HG03432 (cell line): ENCODE data around the gene FTSJ3.
"Not testable (repeated sequence)": the region's sequence is repeated elsewhere in the genome, so short reads cannot be mapped to it uniquely, and the experiment has no call there.

Experiments
- ATAC-seq: cut with Tn5 transposase; IDR thresholded peaks from one replicate; pipeline ENCODE4 v1.9.1; 2021; ENCODE audit warnings: mild to moderate bottlenecking, moderate library complexity; ENCODE audit not compliant: unreplicated experiment

The FTSJ3 gene

GRCh38 chr17:63843910-63844677, 16.6 kb upstream of the FTSJ3 start:
- no peak for ATAC-seq

- not testable (repeated sequence) for ATAC-seq
Measured at GRCh38 chr17:63843387-63843888, 16.0 kb upstream of the FTSJ3 start.

DNA sequence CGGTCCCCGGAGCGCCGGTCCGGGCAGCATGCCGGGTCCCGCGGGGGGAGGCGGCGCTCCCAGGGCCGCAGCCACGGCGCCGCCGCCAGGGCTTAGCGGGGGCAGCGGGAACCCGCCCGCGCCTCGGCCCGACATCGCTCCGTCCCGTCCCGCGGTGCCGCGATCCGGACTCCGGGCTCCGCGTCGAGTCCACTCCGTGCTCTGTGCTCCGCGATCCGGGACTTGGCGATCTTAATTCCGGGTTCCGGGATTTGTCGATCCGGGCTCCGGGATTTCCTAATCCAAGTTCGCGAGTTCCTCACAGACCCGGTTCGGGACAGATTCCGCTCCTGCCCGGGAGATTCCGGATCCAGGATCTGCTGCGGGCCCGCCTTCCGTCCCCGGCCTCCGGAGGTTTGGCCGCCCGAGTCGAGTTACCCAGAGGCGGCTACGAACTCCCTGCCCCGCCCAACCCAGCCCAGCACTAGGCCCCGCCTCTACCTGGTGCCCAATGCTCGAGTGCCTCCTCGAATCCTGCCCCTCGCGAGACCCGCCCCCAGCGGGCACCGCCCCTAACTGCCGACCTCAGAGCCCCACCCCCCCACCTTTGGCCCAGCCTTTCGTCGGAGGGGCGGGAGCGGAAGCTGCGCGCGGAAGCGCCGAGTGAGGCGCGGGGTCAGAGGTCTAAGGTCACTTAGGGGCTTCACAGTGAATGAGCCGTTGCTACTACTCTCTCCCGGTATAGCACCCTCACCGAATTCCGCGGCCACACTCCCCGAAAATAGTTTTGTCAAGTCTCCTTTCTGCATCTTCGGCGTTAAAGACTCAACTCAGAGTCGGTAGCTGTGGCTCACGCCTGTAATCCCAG, 15.3 kb upstream of the FTSJ3 start, which contains the start of gene SMARCD2:
Gene SMARCD2 (minus strand): TSS at position 146 of the 847 bp plus-strand sequence. CDS start 11 bp downstream, at position 135.
- ATAC-seq: peak; percentile 82

GRCh38 chr17:63842173-63842539, 14.7 kb upstream of the FTSJ3 start:
- peak; percentile 32 for ATAC-seq

GRCh38 chr17:63841350-63842172, 14.1 kb upstream of the FTSJ3 start:
- no peak for ATAC-seq

DNA sequence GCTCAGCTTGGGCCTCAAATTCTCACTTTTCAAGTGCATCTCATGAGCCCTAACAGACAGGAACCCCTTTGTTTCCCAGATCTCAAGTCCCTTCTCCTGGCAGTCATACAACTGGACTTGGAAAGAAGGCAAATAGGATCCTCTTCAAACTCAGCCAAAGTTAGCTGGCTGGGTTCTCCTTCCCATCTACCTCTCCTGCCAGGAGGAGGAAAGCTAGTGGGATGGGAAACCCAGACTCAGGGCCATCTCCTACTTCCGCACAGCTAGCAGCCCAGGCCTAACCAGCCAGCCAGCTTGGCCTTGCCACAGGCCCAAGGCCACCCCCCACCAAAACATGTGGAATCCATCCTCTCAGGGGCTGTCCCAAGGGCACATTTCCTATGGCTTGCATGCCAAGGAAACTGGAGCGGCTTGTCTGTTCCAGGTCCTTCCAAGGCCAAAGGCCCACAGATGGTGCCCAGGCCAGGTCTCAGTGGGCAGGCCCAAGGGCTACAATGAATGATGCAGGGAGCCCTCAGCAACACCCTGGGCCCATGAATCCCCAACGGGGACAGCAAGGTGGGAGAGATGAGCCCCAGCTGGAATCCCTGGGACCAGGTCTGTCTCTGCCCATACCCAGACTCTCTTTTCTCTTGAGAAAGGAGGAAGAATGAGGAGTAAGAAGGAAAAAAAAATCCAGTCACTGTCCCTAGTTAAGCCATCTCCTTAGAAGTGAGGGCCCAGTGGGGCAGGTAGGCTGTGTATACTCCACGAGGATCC, 13.3 kb upstream of the FTSJ3 start:
- no peak for ATAC-seq

DNA sequence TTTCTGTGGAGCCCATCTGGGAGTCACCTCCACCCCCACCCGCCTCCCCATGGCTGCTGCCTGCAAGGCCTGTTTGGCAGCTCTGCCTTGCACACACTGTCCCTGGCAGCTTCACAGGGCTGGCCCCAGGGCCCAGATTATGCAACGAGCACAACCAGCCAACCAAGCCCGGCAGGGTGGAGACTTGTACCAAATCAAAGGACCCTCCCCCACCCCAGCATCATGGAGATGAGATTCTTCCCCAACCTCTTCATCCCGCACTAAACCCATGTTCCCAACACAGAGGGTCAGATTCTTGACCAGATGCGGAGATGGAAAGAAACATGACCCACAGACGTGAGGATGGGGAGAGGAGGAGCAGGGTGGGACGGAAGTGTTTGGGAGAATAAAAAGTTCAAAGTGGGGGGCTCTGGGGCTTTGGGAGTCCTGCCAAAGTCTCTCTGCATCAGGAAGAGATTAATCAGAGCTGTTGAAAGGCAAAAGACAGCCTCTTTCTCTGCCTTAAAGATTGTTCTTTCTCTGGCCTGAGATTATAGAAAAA, 11.2 kb upstream of the FTSJ3 start:
- ATAC-seq: no peak

DNA sequence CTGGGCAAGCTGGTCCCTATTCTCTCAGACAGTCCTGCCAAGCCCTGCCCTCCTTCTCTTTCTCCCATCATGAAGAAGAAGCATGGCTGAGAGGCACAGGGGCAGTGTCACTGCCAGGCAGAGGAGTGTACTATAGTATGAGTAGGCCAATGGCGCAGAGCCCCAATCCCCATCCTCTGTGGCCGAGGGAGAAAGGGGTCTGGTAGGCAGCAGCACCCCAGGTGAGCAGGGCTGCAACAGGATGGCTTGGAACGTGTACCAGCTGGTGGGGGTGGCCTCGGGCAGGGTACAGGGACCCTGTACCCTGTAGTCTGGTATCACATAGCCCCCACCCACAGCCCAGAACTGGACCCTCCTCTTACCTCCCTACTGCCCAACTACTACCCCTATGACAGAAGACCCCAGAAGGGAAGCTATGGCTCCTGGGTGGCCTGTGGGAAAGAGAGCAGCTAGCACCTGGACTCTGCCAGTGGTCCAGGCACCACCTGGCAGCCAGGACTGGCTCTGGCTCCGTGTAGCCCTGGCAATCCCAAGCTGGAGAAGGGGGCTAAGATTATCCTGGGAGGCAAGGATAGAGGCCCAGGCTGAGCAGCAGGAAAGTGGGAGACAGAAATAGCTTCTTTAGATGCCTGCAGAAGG, 10.6 kb upstream of the FTSJ3 start:
- ATAC-seq: no peak

DNA sequence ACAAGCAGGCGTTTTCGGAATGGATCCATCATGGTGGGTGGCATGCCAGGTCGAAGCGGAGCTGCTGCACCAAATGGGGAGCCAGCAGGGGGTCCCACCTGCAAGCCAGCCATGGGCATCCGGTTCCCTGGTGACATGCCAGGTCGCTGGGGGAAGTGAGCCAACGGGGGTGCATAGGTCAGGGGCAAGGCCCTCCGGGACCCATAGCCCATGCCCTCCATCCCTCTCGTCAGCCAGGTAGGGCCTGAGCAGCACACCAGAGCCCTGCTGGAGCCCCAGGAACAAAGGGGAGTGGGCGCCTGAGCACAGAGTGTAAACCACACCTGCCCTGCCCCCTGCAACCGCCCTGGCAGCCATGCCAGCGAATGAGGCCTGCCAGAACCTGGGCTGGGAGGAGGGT, 10.0 kb upstream of the FTSJ3 start:
- ATAC-seq: no peak

- no peak for ATAC-seq
Measured at GRCh38 chr17:63836811-63837210, 9.3 kb upstream of the FTSJ3 start.

GRCh38 chr17:63835167-63835720, 7.8 kb upstream of the FTSJ3 start:
- no peak for ATAC-seq

DNA sequence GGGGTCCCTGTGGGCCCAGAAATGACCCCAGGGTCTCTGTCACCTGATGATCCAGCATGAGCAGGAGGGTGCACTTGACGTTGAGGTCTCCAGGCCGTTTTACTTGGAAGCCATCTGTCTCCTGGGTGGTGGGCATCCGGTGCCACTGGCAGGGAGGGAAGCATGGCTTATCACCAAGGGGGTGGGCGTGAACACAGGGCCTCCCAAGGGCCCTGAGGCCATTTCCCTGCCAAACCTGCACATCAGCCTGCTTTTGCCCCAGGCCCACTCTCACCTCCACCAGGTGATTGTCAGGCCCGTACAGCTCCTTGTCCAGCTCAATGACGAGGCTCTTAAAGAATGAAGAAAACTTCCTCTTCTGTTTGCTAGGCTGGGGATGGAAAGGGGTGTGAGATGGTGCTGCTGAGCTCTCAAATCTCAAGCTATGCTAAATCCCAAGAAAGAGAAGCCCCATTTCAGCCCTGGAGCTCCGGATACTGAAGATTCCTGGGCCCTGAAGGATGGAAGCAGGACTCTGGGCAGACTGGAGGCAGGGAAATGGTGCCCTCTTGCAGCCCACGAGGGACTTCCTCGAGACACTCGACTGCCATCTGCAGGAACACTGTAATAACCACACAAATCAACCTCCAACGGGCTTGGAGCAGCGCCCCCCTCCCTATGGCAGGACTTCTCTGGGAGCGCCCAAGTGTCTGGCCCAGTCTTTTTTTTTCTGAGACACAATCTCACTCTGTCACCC, 7.1 kb upstream of the FTSJ3 start:
- peak; percentile 63 for ATAC-seq

GRCh38 chr17:63833741-63834373, 6.4 kb upstream of the FTSJ3 start:
- ATAC-seq: no peak

DNA sequence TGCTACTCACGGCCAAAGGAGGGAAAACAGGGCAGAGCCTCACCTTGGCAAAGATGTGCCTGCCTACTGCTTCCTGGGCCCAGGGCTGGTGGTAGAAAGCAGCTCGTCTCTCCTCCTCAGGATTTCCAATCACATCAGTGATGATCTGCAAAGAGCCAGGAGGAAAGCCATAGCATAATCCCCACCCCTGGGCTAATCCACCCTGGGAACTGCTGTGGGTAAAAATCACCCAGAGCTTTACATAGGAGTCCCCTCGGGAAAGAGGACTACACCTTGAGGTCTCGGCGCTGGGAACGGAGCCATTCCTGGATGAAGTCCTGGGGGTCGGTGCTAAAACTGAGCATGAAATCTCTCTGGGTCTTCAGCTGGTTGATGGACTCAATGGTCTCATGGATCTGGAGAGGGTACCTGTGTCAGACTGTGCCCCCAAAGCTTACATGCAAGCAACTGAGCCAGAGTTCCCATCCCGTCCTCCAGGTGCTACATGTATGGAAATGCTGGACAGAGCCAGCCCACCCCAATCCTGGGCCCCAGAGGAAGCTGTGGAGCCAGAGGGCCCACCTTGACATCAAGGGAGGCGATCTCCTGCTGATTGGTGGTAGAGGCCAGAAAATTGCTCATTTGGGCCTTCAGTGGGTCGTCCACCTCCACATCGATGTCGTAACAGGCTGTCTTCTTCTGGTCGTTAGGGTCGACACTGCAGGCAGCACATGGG, 5.7 kb upstream of the FTSJ3 start:
- ATAC-seq: no peak

DNA sequence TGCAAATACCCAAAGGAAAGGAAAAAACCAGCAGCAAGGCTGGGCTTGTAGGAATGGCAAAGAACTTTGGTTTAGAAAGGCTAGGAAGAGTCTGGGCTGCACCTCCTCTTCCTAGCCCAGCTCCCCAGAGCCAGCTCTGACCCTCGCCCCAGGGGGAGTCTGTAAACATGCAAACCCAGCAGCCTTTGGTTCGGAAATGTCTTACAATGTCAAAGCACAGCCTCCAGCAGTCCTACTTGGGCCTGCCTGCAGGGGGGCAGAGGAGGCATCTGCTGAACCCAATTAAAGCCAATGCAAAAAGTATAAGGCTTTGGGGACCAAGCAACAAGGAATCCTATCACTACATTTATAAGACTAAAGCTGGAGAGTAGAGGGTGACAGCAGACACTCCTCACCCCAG, 5.0 kb upstream of the FTSJ3 start:
- no peak for ATAC-seq

- no peak for ATAC-seq
Measured at GRCh38 chr17:63832014-63832413, 4.6 kb upstream of the FTSJ3 start.

DNA sequence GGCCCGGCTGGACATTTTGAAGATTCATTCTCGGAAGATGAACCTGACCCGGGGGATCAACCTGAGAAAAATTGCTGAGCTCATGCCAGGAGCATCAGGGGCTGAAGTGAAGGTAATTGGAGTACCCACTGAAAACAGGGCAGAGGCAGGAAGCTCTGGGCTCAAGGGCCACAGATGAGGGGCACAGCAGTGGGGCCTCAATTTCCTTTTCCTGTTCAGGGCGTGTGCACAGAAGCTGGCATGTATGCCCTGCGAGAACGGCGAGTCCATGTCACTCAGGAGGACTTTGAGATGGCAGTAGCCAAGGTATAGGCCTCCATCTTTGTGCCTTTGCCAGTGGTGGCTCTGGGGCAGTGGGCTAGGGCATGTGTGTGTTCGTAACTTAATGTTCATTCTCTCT, 4.0 kb upstream of the FTSJ3 start:
- no peak for ATAC-seq
